Activated T-cell treated with anti-CD3 and anti-CD28 coated beads for 24 hours (primary cell): ENCODE data around the gene PCNT.

Experiments
- DNase-seq: peaks from one replicate; pipeline ENCODE4 v3.0.0-alpha.2; 2020; ENCODE audit warnings: low read depth

The PCNT gene, protein sequence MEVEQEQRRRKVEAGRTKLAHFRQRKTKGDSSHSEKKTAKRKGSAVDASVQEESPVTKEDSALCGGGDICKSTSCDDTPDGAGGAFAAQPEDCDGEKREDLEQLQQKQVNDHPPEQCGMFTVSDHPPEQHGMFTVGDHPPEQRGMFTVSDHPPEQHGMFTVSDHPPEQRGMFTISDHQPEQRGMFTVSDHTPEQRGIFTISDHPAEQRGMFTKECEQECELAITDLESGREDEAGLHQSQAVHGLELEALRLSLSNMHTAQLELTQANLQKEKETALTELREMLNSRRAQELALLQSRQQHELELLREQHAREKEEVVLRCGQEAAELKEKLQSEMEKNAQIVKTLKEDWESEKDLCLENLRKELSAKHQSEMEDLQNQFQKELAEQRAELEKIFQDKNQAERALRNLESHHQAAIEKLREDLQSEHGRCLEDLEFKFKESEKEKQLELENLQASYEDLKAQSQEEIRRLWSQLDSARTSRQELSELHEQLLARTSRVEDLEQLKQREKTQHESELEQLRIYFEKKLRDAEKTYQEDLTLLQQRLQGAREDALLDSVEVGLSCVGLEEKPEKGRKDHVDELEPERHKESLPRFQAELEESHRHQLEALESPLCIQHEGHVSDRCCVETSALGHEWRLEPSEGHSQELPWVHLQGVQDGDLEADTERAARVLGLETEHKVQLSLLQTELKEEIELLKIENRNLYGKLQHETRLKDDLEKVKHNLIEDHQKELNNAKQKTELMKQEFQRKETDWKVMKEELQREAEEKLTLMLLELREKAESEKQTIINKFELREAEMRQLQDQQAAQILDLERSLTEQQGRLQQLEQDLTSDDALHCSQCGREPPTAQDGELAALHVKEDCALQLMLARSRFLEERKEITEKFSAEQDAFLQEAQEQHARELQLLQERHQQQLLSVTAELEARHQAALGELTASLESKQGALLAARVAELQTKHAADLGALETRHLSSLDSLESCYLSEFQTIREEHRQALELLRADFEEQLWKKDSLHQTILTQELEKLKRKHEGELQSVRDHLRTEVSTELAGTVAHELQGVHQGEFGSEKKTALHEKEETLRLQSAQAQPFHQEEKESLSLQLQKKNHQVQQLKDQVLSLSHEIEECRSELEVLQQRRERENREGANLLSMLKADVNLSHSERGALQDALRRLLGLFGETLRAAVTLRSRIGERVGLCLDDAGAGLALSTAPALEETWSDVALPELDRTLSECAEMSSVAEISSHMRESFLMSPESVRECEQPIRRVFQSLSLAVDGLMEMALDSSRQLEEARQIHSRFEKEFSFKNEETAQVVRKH (N-terminal part only)

DNA sequence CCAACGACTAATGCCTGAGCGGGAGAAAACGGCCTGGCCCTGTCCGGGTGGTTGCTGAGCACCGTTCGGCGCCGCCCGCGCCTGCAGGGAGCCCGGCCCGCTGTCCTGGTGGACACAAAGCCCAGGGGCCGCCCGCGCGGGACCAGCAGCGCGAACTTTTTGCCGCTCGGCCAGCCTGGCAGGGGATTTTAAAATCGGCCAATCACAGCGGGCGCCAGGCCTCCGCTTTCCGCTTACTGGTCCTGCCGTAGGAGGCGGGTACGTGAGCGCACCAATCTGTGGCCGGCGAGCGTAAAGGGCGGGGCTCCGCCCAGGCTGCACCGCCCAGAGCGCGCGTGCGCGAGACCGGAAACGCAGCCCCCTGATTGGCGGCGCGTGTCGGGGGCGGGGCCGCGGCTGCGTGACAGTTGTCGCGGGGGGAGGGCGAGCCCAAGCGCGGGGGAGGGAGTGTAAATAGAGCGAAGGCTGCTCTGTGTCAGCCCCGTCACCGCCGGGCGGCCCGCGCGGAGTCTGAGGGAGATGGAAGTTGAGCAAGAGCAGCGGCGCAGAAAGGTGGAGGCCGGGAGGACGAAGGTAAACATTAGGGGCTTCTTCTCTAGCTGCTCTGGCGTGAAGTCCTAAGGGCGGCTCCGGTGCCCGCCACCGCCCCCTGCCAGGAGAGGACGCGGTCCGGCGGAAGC lies at the start of gene PCNT, which contains the start of gene C21orf58:
Gene PCNT (plus strand): TSS at position 447 of the 680 bp plus-strand sequence. CDS start 73 bp downstream, at position 520.
Gene C21orf58 (minus strand): TSS at position 161 of the 680 bp plus-strand sequence. CDS start 1,132 bp downstream, outside the sequence.
- DNase-seq = peak; percentile 96

DNA sequence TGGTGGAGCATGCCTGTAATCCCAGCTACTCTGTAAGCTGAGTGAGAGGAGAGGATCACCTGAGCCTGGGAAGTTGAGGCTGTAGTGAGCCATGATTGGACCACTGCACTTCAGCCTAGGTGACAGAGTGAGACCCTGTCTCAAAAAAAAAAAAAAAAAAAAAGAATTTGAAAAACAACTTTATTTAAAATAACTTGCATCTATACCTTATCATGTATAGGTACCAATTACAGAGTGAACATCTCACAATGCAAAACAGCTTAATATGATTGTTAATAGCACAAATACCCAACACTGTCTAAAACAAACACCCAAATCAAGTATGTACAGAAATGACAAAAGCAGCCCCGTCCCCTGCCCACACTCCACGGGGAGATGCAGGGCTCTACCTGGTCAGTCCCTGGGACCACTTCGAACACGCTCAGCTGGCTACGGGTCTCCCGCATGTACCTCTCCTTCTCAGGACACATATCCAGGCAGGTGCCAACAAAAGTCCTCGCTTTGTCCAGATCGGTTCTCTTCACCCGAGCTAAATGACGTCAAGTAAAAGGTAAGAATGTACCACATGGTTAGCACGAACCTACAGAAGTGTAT lies 49.1 kb upstream of the PCNT start:
- no peak for DNase-seq

DNA sequence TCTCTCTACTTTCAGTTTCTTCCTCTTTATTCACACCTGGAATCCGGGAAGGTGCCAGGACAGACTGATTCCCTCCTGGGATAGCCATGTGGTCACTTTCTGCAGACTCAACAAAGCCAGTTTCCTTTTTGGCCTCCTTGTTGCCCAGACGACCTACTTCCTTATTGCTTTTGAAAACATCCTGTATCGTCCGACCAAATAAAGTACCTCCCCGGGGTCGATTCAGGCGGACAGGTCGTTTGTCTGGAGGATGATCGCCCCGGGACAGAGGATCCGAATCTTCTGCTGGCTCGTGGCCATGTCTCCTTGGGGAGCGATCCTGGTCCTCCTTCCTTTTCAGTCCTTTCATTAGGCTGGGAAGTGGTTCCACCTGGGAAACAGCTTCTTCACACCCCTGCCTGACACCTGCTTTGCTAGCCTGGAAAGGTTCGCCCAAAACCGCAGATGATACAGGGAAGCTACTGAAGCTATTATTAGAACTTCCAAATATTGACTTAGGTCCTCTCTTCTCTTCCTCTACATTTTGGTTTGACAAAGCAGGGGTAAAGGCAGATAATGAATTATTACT lies 39.8 kb upstream of the PCNT start:
- DNase-seq = no peak

DNA sequence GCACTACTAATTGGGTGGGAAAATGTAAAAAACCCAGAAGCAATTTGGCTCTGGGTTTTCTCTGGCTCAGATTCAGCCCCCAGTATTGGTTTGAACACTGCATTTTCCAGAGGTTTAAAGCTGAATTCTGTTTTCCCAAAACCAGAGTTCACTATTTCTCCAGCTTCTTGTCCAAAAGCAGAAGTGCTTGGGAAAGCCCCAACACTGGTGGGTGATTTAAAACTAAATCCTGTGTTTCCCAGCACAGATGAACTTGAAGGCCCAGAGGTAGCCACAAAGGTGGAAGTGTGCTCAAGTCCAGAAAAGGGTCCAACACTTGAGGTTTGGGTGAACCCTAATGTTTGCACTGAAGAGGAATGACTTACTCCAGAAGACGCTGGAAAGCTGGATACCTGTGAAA lies 39.2 kb upstream of the PCNT start:
- no peak for DNase-seq

DNA sequence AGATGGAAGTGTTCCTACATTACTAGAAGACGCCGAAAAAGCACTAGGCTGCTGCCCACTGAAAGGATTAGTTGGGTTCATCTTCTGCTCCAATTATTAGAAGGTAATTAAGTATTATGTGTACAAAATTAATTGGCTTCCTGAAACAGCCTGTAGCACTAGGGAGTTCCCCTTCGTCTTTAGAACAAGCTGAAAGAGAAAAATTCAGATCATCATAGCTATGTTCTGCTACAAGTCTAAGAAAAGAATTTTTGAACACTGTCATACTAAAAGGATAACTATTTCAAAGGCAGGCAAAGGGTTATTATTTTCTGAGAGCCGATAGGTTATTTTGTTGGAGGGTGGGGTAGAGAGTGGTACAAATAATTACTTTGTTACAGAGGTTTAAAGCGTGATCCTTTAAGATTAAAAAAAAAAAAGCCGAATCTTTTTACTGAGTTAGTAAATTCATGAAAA lies 38.7 kb upstream of the PCNT start, which contains the start of gene MCM3AP:
Gene MCM3AP (minus strand): TSS at position 406 of the 456 bp plus-strand sequence. CDS start 325 bp downstream, at position 81.
- DNase-seq = no peak

DNA sequence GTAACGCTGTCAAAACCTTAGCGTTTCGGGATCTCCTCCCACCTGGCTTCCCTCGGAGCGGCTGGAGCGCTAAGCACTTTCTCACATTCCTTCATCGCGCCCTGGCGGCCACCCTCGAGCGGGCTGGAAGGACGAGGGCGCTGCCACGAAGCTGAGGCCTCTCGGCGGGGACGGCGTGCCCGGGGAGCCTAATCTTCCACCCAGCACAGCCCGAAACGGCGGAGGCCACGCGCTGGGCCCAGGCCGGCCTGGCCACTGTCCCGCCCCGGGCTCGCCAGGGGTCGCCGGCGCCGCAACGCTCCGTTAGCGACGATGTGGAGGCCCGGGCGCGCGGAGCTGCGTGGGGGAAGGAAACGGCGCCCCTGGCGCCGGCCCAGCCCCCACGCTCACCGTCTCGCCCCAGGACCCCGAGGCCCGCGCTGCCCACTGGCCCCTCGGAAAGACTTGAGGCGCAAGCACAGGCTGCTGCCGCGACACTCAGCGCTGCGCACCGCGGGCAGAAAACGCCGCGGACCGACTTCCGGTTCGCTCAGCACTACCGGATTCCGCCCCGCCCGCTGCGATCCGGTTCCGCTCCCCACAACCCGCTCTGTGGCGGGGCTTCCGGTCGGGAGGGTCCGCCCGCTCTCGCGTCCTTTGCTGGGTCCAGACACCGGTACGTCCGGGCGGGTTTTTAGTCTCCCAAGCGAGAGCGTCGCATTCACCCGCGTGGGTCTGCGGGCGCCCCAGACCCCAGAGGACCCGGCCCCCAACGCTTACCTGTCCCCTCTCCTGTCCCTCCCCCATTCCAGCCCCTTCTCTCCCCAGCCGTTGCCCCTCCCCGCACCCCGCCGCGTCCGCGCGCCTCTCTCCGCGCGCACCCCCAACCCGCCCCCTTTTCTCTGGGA lies 38.0 kb upstream of the PCNT start, which contains the start of gene YBEY:
Gene YBEY (plus strand): TSS at position 582 of the 887 bp plus-strand sequence. CDS start 572 bp downstream, outside the sequence.
- DNase-seq = peak; percentile 84

DNA sequence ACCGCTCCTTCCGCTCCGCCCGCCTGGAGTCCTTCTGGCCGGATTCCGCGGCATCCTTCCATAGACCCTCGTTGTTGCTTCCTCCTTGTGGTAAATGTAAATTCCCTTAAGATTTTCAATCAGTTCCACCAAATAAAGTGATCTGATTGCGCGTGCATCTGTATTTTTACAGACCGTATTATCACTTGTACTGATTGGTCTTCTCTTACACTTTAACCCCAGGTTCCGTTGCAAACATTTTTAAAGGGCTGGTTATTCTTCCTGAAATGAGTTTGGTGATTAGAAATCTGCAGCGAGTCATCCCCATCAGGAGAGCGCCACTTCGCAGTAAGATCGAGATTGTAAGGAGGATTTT lies 37.3 kb upstream of the PCNT start:
- no peak for DNase-seq

DNA sequence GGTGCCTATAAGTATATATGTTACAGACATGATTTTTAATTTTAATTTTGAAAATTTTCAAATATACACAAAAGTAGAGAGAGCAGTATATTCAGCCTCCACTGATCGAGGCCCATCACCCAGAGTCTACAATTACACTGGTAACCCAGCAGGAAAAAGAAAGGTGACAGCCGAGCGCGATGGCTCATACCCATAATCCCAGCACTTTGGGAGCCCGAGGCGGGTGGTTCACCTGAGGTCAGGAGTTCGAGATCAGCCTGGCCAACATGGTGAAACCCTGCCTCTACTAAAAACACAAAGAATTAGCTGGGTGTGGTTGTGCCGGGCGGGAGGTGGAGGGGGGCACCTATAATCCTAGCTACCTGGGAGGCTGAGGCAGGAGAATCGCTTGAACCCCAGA lies 36.4 kb upstream of the PCNT start:
- no peak for DNase-seq

DNA sequence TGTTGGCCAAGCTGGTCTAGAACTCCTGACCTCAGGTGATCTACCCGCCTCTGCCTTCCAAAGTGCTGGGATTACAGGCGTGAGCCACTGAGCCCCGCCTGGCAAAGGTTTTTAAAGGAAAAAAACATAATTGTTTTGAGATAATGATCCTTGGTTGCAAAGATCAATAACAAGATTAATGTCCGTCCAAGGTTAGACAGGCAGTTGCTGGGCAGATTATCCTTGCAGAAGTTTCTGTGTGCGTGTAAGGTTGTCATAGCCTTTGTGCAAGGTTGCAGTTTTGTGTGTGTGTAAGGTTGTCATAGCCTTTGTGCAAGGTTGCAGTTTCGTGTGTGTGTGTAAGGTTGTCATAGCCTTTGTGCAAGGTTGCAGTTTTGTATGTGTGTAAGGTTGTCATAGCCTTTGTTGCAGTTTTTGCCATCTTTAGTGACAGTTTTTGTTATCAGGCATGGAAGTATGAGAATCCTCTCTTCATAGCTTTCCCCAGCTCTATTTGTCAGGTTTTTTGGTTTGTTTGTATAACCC lies 34.2 kb upstream of the PCNT start:
- no peak for DNase-seq

DNA sequence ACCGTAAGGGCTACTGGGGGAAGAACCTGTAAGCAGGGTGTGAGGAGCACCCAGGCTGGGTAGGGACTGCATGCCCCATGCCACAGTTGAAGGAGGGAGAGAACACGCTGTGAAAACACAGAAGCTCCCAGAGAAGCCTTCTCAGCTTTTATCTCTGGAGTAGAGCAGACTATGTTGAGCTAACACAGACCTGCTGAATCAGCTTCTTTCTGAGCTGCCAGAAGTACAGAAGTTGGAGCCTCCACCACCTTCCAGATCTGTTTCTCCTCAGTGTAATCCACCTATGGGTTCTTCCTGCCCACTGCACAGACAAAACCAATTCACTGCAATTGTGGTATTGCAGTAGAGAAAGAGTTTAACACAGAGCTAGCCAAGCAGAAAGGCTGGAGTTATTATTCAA lies 32.4 kb upstream of the PCNT start:
- no peak for DNase-seq

DNA sequence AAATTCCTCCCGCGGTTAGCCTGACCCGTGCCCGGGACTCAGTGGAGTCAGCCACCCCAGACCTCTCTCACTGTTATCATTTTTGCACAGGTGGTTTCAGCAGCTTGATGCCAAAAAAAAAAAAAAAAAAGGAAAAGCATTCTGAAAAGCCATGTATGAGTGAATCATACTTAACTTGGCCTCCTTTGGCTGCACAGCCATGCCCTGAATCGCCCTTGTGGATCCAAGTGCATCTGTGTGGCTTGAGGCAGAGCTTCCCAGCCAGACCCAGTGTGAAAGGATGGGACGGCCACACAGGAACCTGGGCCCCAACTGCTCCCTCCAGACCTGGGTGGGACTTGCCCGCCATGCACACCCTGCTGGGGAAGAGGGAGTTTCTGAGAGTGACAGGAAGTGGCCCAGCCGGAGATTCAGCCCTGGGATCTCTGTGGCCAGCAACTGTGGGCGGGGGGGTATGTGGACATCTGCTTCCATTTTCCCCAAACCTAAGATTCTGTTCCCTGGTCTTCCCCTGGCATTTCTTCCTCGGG lies 29.2 kb upstream of the PCNT start:
- DNase-seq = no peak

DNA sequence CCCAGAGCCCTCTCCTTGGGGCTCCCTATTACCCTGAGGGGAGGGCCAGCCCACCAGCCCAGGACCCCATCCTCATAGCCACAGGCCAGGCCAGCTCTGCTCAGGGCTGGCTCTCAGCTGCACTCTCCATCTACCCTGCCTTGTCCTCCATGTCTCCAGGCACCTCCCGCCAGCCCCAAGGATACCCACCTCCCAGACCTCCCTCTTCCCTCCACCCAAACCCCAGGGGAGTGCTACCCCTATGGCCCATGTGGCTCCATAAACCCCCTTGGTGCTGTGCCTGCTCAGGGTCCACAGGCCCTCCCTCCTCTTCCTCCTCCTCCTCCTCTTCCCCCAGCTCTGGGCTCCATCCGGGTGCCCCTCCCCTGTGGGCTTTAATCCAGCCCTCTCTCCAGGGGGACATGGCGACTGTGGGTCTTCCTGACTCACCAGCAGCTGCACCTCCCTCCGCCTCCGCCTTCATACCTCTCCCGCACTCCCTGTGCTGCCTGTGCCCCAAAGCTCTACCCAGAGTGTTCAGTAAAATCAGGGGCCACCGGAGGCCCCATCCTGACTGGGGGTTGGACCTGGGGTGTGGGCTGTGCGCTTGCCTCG lies 28.7 kb upstream of the PCNT start:
- DNase-seq = no peak

DNA sequence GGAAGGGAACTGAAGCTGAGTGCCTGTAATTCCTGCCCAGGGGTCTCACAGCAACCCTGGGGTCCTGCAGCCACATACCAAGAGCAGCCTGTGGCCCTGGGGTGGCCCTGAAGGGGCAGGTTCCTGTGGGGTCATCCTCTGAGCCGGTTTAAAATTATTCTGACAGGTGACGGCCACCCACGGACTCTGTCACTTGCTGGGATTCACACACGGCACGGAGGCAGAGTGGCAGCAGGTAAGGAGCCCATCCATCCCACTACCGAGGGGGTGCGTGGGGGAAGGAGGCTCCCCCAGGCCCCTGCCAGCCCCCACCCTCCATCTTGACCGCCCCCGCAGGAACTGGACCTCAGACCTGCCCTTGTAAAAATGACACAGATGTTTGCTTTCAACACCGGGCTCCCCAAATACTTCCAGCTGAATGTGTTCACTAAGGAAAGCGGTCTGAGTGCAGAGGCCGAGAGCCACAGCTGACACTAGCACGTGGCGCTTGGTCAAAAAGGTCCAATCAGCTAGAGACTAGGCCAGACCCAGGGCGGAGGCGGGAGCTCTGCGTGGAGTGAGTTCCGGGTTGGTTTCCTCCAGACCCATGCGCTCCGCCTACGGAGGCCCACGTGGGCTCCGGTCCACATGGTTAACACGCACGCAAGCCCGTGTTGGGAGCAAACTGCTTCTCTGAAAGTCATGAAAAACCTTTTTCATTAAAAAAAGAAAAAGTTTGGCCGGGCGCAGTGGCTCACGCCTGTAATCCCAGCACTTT lies 27.8 kb upstream of the PCNT start:
- DNase-seq = peak; percentile 27

DNA sequence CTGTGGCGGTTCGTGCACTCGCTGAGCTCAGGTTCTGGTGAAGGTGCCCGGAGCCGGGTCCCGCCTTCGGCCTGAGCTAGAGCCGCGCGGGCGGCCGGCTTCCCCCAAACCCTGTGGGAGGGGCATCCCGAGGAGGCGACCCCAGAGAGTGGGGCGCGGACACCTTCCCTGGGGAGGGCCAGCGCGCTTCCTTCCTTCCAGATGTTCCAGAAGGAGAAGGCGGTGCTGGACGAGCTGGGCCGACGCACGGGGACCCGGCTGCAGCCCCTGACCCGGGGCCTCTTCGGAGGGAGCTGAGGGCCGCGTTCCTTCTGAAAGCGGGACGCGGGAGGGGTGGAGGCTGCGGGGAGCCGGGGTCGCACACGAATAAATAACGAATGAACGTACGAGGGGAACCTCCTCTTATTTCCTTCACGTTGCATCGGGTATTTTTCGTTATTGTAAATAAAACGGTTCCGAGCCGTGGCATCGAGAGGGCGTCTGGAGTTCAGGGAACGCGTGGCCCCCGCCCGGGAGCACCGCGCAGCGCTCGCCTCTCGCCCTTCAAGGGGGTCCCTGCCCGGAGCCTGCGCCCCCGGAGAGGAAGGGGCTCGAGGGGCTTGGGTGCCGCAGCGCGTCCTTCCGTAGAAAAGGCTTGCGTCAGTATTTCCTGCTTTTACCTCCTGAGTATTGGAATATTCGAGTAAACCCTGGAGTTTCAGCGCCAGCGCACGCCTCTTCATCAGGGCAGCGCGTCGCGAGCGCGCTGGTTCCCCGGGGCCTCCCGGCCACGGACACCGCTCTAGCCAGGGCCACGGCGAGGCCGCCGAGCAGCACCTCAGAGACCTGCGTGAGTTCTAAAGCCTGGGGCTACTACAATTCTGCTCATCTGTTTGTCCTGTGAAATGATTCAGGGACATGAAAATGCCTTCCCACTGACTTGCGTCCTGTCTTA lies 26.4 kb upstream of the PCNT start:
- no peak for DNase-seq

DNA sequence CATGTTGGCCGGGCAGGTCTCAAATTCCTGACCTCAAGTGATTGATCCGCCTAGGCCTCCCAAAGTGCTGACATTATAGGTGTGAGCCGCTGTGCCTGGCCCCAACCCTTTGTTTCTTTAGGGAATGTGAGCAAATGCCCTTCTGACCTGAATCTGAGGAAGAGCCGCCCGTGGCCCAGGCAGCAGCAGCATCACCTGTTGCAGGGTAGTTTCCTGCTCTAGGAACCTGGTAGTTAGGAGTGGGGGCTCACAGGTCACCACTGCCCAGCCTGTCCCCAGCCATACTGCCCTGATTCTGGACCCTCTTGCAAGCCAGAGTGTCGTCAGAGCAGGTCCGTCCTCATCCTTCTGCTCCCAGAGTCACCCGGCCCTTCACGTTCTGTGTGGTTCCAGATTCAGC lies 24.8 kb upstream of the PCNT start:
- DNase-seq = no peak

DNA sequence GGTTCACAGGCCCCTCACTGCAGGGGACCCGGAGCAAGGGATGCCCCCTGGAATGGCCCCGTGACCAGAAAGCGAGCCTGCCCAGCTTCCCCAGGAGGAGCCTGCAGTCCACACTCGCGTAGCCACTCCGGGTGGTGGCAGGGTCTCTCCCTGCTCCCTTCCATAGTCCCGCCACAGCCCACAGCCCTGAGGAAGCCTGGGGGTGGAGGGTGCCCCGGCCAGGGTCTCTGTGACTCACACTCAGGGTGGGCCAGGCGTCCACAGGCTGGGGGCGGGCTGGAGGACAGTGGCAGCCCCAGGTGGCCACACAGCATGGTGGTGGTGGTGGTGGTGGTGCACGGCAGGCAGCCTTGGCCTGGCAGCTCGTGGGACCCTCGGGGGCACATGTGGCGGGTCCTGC lies 22.2 kb upstream of the PCNT start:
- no peak for DNase-seq

DNA sequence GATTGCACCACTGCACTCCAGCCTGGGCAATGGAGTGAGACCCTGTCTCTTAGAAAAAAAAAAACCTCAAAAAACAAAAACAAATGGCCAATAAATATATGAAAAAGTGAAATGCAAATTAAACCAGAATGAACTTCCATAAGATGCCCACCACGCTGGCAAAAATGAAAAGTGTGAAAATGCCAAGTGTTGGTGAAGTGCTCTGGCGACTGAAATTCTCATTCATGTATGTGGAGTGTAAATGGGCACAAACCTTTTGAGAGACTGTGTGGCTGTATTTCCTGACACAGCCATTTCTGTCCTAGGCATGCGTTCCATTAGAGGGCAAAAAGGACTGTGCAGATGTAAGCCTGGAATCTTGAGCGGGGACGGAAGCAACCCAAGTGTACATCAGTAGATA lies 19.5 kb upstream of the PCNT start:
- no peak for DNase-seq
